ENCODE measurements around the gene CRYBG1. TPM values are rescaled to one million over a fixed set of nuclear protein-coding genes. Genes with fewer than 3 reads are reported as not detected.

Gene CRYBG1
- total RNA-seq, 1 donor: 15.5 TPM

- no peak for TF ChIP-seq CTCF (IDR thresholded peaks at IDR 0.05; ENCODE audit: insufficient read depth, low read depth, low read length)
- DNase-seq (ENCODE audit: low read depth): peak; percentile 55
- H3K4me3 ChIP-seq (ENCODE audit: low read depth, low read length): no peak overlapping the region
Measured at GRCh38 chr6:106591111-106591825, 230.8 kb downstream of the CRYBG1 start.

GRCh38 chr6:106599440-106599839 lies 238.9 kb downstream of the CRYBG1 start:
- no peak for TF ChIP-seq CTCF (IDR thresholded peaks at IDR 0.05; ENCODE audit: insufficient read depth, low read depth, low read length)
- no peak for DNase-seq (ENCODE audit: low read depth)
- H3K4me3 ChIP-seq (ENCODE audit: low read depth, low read length): no peak overlapping the region

- no peak for DNase-seq (ENCODE audit: low read depth)
- H3K4me3 ChIP-seq (ENCODE audit: low read depth, low read length): no peak overlapping the region
- no peak for TF ChIP-seq CTCF (IDR thresholded peaks at IDR 0.05; ENCODE audit: insufficient read depth, low read depth, low read length)
Measured at GRCh38 chr6:106600329-106600728, 239.8 kb downstream of the CRYBG1 start.

GRCh38 chr6:106608080-106608668 lies 247.7 kb downstream of the CRYBG1 start:
- TF ChIP-seq CTCF (IDR thresholded peaks at IDR 0.05; ENCODE audit: insufficient read depth, low read depth, low read length): peak; percentile 76
- no peak overlapping the region for H3K4me3 ChIP-seq (ENCODE audit: low read depth, low read length)
- DNase-seq (ENCODE audit: low read depth): peak; percentile 72

- peak; percentile 22 for TF ChIP-seq CTCF (IDR thresholded peaks at IDR 0.05; ENCODE audit: insufficient read depth, low read depth, low read length)
- H3K4me3 ChIP-seq (ENCODE audit: low read depth, low read length): no peak overlapping the region
- no peak for DNase-seq (ENCODE audit: low read depth)
Measured at GRCh38 chr6:106609699-106610098, 249.2 kb downstream of the CRYBG1 start.

GRCh38 chr6:106611030-106611429 lies 250.5 kb downstream of the CRYBG1 start:
- no peak for TF ChIP-seq CTCF (IDR thresholded peaks at IDR 0.05; ENCODE audit: insufficient read depth, low read depth, low read length)
- no peak overlapping the region for H3K4me3 ChIP-seq (ENCODE audit: low read depth, low read length)
- no peak for DNase-seq (ENCODE audit: low read depth)
